ENCODE results near the gene HS6ST3.

DNA sequence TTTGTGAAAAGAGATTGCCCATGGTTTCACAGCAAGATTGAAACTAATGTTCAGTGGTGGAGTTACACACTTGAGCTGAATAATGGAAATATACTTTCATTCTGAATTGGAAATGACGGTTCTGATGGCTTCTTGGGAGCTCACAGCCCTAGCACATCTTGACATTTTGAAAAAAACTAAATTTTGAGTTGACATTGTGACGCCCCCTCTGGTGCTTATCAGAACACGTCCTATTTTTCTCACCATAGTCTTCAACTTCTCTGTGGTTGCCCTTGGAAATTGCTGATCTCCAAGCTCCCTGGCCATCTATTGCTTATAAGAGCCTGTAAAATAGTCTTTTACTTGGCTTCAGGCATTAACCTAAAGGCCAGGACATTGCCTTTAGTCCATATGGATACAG lies 702.3 kb downstream of the HS6ST3 start:
- TF ChIP-seq POLR2A (IDR thresholded peaks at IDR 0.05) (no peak), EP300 (IDR thresholded peaks at IDR 0.05) (no peak), POLR2AphosphoS5 (IDR thresholded peaks at IDR 0.05) (no peak)
- TF ChIP-seq, protein P1, sequence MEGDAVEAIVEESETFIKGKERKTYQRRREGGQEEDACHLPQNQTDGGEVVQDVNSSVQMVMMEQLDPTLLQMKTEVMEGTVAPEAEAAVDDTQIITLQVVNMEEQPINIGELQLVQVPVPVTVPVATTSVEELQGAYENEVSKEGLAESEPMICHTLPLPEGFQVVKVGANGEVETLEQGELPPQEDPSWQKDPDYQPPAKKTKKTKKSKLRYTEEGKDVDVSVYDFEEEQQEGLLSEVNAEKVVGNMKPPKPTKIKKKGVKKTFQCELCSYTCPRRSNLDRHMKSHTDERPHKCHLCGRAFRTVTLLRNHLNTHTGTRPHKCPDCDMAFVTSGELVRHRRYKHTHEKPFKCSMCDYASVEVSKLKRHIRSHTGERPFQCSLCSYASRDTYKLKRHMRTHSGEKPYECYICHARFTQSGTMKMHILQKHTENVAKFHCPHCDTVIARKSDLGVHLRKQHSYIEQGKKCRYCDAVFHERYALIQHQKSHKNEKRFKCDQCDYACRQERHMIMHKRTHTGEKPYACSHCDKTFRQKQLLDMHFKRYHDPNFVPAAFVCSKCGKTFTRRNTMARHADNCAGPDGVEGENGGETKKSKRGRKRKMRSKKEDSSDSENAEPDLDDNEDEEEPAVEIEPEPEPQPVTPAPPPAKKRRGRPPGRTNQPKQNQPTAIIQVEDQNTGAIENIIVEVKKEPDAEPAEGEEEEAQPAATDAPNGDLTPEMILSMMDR (IDR thresholded peaks at IDR 0.05) = no peak
